Activated CD4-positive, alpha-beta T cell treated with anti-CD3 and anti-CD28 coated beads, Interleukin-10, Interleukin-2, amounts not matched to agents 100 ng/mL and 50 ng/mL, durations not matched to agents 16 hours and 8 hours (primary cell): Measurements from ENCODE around the gene HSBP1L1.

Experiments used
- DNase-seq: peaks from one replicate; pipeline ENCODE4 v3.0.0-alpha.2; 2020

Gene HSBP1L1

GRCh38 chr18:79961527-79962291, 2.7 kb upstream of the HSBP1L1 start:
- DNase-seq = no peak

DNA sequence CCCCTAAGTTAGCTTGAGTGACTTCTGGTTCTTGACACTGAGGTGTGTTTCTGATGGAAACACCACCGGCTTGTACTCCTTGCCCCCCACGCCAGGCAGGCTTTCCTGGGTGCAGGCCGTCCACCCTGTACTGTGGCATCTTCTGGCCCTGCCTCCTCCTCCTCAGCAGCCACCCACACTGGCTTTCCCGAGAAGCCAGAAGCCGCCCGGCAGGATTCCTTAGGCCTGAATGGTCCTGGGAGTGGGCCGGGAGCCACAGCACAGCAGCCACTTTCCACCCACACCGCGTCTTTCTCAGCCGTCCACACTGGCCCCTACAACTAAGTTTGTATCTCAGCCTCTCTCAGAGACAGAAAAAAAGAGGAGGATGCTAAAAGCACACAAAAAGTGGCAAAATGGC, 2.1 kb upstream of the HSBP1L1 start:
- DNase-seq = no peak

DNA sequence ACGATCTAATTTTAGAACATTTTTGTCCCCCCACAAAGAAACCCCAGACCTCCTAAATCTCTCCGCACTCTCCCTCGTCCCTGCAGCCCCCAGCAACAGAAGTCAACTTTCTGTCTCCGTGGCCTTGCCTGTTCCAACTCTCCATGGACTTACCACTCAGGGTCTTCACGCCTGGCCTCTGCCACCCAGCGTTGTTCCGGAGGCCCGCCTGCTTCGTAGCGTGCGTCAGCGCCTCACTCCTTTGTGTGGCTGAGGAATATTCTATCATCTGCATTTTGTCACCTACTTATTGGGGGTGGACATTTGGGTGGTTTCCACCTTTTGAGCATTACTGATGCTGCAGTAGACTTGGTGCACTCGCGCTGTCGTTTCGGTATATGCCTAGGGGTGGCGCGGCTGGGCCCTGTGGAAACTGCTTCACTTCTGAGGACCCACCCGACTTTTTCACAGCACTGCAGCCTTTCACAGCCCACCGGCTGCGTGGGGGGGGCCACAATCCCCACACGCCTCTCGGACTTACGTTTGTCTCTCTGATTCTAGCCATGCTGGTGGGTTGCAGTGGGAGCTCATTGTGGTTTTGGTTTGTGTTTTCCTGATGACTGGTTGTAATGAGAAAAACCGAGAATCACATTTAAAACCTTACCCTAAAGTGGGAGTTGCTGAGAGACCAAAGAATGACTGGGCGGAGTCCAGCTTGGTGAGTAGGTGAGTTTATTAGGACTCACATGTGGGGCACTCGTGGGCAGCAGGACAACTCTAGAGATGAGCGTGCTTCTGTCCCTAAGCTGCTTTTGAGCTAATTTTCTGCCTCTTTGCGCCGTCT, 1.4 kb upstream of the HSBP1L1 start:
- DNase-seq = peak; percentile 88

DNA sequence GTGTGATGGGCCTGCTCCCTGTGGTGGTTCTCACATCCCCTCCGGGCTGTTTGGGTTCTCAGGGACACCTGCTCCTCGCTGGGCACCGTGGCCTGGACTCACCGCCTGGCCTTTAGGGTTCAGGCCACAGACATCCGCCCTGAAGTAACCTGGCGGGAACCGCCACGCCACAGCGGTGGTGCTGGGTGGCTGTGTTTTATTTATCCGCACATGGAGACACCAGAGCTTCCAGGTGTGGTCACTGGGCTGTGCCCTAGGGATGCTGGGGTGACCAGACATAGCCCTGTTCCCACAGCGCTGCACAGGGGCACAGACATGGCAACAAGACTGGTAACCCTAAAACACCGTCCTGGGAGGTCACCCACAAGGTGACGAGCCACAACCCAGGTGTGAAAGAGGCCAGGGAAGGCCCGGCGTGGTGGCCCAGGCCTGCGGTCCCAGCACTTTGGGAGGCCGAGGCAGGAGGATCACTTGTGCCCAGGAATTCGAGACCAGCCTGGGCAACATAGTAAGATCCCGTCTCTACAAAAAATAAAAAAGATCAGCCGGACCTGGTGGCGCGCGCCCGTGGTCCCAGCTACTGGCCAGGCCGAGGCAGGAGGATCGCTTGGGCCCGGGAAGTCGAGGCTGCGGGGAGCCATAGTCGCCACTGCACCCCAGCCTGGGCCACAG, 649 bp upstream of the HSBP1L1 start:
- DNase-seq = no peak

DNA sequence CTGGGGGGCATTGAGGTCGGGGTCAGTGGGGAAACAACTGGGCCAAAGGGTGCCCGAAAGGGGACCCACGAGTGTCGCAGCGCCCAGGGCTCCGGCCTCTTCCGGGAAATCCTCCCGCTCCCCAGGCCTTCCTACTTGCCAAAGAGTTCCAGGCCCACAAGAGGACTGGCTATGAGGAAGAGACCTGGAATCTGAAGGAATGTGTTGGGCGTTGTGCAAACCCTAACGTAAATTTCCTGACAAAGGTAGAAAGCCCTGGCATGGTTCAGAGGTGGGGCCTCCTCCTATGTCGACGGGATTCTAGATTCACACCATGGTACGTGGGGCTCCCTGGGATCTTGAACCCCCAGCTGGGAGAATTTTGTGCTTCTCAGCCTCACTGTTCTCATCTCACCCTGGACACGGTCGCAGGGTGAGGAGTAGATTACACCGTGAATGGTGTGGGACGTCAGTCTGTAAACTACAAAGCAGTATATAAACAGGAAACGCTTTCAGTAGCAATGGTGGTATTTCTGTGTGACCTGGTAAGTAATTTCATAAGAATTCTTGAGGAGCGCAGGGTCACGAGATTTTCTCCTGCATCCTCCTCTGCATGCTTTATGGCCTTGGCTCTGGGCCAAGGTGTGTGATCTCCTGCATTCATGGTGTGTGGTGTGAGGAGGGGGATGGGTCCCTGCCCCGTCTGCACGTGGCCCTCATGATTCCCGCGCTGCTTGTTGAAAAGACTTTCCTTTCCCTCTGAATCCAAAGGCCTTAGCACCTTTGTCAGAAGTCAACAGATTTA, 868 bp downstream of the HSBP1L1 start:
- DNase-seq = no peak

DNA sequence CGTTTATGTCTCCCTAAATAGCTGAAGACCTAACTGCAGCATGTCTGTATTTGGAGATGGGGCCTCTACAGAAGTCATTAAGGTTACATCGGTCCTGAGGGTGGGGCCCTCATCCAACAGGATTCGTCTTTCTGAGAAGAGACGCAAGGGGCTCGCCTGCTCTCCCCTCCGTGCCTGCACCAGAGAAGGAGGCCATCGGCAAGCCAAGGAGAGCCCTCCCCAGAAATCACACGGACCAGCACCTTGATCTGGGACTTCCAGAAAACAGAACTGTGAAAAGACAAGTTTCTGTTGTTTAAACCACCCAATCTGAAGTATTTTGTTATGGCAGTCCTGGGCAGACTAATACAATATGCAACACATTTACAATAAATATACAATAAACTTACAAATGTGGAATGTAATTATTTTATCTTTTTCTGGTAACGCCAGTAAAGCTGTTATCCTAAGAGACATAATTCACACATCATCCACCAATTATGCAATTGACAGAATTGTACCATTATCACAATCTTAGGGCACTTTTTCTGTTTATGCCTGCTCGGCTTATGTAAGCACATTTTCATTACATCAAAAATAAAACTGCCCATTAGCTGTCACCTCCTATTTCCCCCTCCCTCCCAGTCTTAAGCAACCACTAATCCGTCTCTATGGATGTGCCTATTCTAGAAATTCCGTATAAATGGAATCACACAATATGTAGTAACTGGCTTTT, 6.1 kb downstream of the HSBP1L1 start:
- no peak for DNase-seq

GRCh38 chr18:79971211-79971952, 6.9 kb downstream of the HSBP1L1 start:
- no peak for DNase-seq

DNA sequence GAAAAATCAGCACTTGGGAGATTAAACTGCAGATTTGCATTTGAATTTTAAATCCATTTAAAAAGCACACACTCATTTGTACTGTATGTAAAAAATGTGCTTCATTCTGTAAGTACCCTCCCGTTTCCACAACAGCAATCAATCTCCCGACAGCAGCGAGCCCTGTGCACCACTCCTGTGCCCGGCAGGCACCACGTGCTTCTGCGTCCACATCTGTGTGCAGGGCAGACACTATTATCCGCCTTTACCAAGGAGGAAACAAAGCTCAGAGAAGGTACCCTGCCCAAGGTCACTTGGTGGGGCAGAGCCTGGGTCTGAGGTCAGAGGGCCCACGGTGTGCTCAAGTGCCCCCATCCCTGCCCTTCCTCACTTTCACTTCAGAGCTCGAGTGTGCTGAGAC, 7.5 kb downstream of the HSBP1L1 start:
- DNase-seq = no peak

DNA sequence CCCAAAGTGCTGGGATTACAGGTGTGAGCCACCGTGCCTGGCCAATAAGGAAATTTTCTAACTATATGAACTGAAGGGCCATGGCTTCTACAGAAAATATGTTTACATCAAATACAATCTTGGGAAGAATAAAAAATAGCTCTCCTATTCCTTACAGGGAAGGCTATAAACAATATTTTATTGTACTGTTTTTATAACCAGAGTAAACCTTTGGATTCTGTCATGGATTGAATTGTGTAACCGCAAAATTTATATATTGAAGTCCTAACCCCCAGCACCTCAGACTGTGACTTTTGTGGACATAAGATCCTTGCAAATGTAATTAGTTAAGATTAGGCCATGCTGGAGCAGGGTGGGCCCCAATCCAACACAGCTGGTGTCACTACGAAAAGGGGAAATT, 8.3 kb downstream of the HSBP1L1 start:
- DNase-seq = no peak

- no peak for DNase-seq
These were observed 9.1 kb downstream of the HSBP1L1 start for GRCh38 chr18:79973517-79973916.

GRCh38 chr18:79974025-79974654, 9.7 kb downstream of the HSBP1L1 start:
- DNase-seq = no peak

DNA sequence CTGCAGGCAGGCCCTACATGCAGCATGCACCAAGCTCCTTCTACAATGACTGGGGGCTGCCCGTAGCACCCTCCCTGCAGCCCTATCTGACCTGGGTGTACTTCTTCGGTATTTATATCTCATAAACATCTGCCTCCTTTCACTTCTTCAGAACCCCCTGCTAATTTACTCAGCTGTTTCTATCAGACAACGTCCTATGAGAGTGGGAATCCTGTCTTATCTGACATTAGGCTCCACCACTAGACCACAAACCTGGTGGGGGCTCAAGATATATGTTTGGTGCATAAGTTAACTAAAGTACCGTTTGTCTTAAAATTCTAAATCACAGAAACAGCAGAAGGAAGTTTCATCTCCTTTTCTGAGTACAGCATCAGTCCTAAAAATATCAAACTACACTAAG, 10.6 kb downstream of the HSBP1L1 start:
- no peak for DNase-seq

DNA sequence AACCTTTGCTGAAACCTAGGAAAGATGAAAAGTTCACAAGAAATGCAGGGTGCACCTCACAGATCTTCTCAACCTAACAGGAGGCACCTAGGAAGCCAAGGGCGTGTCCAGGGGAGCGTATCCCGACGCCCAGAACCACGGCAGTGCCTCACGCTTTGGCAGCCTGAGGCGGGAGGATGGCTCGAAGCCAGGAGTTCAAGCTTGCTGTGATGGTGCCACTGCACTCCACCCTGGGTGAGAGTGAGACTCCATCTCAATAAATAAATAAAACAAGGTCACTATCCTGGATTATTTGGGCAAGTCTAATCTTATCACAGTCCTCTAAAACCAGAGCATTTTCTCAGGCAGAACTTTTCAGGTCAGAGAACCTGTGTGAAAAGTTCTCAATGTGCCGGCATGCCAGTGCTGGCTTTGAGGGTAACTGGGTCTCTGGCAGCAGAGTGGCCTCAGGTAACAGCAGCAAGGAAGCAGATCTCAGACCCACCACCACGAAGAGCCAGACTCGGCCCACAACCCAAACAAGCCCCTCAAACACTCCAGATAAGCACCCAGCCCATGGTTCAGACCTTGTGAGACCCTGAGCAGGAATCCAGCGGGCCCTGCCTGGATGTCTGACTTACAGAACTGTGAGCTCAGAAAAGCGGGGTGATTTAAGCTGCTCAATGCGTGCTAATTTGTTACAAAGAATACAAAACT, 11.7 kb downstream of the HSBP1L1 start:
- DNase-seq = no peak

DNA sequence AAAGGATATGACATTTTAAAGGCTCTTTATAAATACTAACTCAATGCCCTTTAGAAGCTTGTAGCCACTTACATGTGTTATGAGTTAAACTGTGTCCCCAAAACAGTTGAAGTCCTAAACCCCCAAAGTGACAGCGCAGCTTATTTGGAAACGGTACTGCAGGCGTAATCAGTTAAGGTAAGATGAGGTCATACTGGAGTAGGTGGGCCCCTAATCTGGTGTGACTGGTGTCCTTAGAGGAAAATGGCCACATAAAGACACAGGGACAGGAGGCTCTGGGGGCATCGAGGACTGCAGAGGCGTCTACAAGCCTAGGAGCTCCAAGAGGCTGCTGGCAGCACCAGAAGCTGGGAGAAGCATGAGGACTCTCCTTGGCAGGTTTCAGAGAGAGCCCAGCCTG, 15.4 kb downstream of the HSBP1L1 start:
- no peak for DNase-seq

- no peak for DNase-seq
These were observed 16.1 kb downstream of the HSBP1L1 start for GRCh38 chr18:79980585-79980984.

GRCh38 chr18:79982736-79983135, 18.3 kb downstream of the HSBP1L1 start:
- peak; percentile 69 for DNase-seq

GRCh38 chr18:79983253-79983652, 18.8 kb downstream of the HSBP1L1 start:
- no peak for DNase-seq

DNA sequence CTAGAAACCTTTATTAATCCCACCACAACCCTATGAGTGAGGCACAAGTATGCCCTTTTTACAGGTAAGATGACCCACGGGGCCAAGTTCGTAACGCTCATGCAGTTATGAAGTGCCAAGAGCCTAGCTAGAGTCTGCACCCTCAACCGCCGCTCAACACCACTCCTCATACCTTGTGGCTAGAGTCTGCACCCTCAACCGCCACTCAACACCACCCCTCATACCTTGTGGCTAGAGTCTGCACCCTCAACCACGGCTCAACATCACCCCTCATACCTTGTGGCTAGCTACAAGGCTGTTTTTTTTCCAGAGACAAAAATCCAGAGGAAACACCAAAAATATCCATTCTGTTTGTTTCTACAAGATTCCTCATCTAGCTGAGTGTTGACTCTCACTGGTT, 19.4 kb downstream of the HSBP1L1 start:
- DNase-seq = peak; percentile 20

DNA sequence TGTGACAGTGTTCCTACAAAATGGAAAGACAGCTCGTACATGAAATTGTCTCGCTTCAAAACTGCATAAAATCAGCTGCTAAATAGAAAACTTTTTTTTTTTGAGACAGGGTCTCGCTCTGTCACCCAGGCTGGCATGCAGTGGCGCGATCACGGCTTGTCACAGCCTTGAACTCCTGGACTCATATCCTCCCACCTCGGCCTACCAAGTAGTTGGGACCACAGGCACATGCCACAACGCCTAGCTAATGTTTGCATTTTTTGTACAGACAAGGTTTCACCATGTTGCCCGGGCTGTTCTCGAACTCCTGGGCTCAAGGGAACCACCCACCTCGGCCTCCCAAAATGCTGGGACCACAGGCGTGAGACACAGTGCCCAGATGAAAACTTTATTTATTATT, 20.7 kb downstream of the HSBP1L1 start:
- DNase-seq = no peak

- no peak for DNase-seq
These were observed 22.3 kb downstream of the HSBP1L1 start for GRCh38 chr18:79986726-79987125.
